Activated naive CD8-positive, alpha-beta T cell treated with anti-CD3 and anti-CD28 coated beads, Interleukin-2, amount 50 U/mL, for 24 hours (primary cell): ENCODE data around the gene PIK3IP1.

Experiments used
- ATAC-seq: fragments of 150-1000 bp; cut with Tn5 transposase; one replicate; pipeline ENCODE4 v1.10.0; 2021
- DNase-seq: peaks from one replicate; pipeline ENCODE4 v3.0.0; 2021
- H3K27ac Mint-ChIP-seq: one replicate; pipeline ENCODE4 v1.8.0; 2021; ENCODE audit warnings: mild to moderate bottlenecking, mixed read lengths
- H3K27me3 Mint-ChIP-seq: one replicate; pipeline ENCODE4 v1.8.0; 2021; ENCODE audit warnings: mixed read lengths
- H3K36me3 Mint-ChIP-seq: one replicate; pipeline ENCODE4 v1.8.0; 2021; ENCODE audit warnings: low read depth, mixed read lengths
- H3K4me1 Mint-ChIP-seq: one replicate; pipeline ENCODE4 v1.8.0; 2021; ENCODE audit warnings: mixed read lengths
- H3K4me3 Mint-ChIP-seq: one replicate; pipeline ENCODE4 v1.8.0; 2021; ENCODE audit warnings: mild to moderate bottlenecking, moderate library complexity, mixed read lengths
- H3K9me3 Mint-ChIP-seq: one replicate; pipeline ENCODE4 v1.8.0; 2021; ENCODE audit warnings: mixed read lengths

Gene PIK3IP1

GRCh38 chr22:31291481-31292235 is 630 bp downstream of the PIK3IP1 start:
- no peaks in the 10 kb centered on the region for H3K9me3 Mint-ChIP-seq
- H3K36me3 Mint-ChIP-seq, result peaks cover 8% of the 10 kb centered on the region
- peak overlapping the region; percentile 92 for H3K4me3 Mint-ChIP-seq
- ATAC-seq (no peak), DNase-seq (peak; percentile 26)
- H3K27me3 Mint-ChIP-seq, result no peaks in the 10 kb centered on the region
- peaks cover 81% of the 10 kb centered on the region for H3K4me1 Mint-ChIP-seq
- H3K27ac Mint-ChIP-seq, result peak overlapping the region; percentile 91

- Mint-ChIP-seq H3K4me1 (peaks cover 81% of the 10 kb centered on the region), H3K9me3 (no peaks in the 10 kb centered on the region), H3K36me3 (peaks cover 8% of the 10 kb centered on the region), H3K27ac (peak overlapping the region; percentile 97), H3K27me3 (no peaks in the 10 kb centered on the region), H3K4me3 (peak overlapping the region; percentile 92)
- ATAC-seq (peak; percentile 81), DNase-seq (peak; percentile 93)
Measured at GRCh38 chr22:31290494-31291471, 1.5 kb downstream of the PIK3IP1 start.

- Mint-ChIP-seq H3K9me3 (no peaks in the 10 kb centered on the region), H3K27ac (peak overlapping the region; percentile 97), H3K27me3 (no peaks in the 10 kb centered on the region), H3K36me3 (peaks cover 7% of the 10 kb centered on the region), H3K4me3 (peak overlapping the region; percentile 92), H3K4me1 (peaks cover 86% of the 10 kb centered on the region)
- ATAC-seq (no peak), DNase-seq (no peak)
Measured at GRCh38 chr22:31289344-31289743, 2.9 kb downstream of the PIK3IP1 start.

GRCh38 chr22:31288496-31289240 is 3.6 kb downstream of the PIK3IP1 start:
- Mint-ChIP-seq H3K9me3 (no peaks in the 10 kb centered on the region), H3K36me3 (peaks cover 6% of the 10 kb centered on the region), H3K4me3 (peak overlapping the region; percentile 92), H3K27ac (peak overlapping the region; percentile 97), H3K4me1 (peaks cover 84% of the 10 kb centered on the region), H3K27me3 (no peaks in the 10 kb centered on the region)
- DNase-seq (no peak), ATAC-seq (no peak)

GRCh38 chr22:31287818-31288495 is 4.3 kb downstream of the PIK3IP1 start:
- H3K4me1 Mint-ChIP-seq, result peaks cover 84% of the 10 kb centered on the region
- peaks cover 6% of the 10 kb centered on the region for H3K36me3 Mint-ChIP-seq
- no peaks in the 10 kb centered on the region for H3K27me3 Mint-ChIP-seq
- peak overlapping the region; percentile 86 for H3K27ac Mint-ChIP-seq
- H3K4me3 Mint-ChIP-seq, result peak overlapping the region; percentile 92
- no peaks in the 10 kb centered on the region for H3K9me3 Mint-ChIP-seq
- ATAC-seq (no peak), DNase-seq (no peak)

GRCh38 chr22:31286360-31287255 is 5.7 kb downstream of the PIK3IP1 start:
- ATAC-seq, result peak; percentile 63
- H3K4me1 Mint-ChIP-seq, result peaks cover 79% of the 10 kb centered on the region
- peak overlapping the region; percentile 60 for H3K4me3 Mint-ChIP-seq
- peak overlapping the region; percentile 96 for H3K27ac Mint-ChIP-seq
- DNase-seq, result peak; percentile 55
- H3K36me3 Mint-ChIP-seq, result peaks cover 10% of the 10 kb centered on the region
- H3K9me3 Mint-ChIP-seq, result no peaks in the 10 kb centered on the region
- H3K27me3 Mint-ChIP-seq, result no peaks in the 10 kb centered on the region

GRCh38 chr22:31284281-31285155 is 7.8 kb downstream of the PIK3IP1 start:
- Mint-ChIP-seq H3K36me3 (peaks cover 19% of the 10 kb centered on the region), H3K9me3 (no peaks in the 10 kb centered on the region), H3K4me1 (peaks cover 89% of the 10 kb centered on the region), H3K27ac (peak overlapping the region; percentile 96), H3K27me3 (no peaks in the 10 kb centered on the region), H3K4me3 (no peak overlapping the region)
- DNase-seq (no peak), ATAC-seq (no peak)

- ATAC-seq (no peak), DNase-seq (no peak)
- Mint-ChIP-seq H3K4me1 (peaks cover 89% of the 10 kb centered on the region), H3K27ac (peak overlapping the region; percentile 24), H3K27me3 (no peaks in the 10 kb centered on the region), H3K9me3 (no peaks in the 10 kb centered on the region), H3K4me3 (no peak overlapping the region), H3K36me3 (peaks cover 20% of the 10 kb centered on the region)
Measured at GRCh38 chr22:31282748-31283468, 9.4 kb downstream of the PIK3IP1 start.

- Mint-ChIP-seq H3K27ac (peak overlapping the region; percentile 54), H3K27me3 (no peaks in the 10 kb centered on the region), H3K36me3 (peaks cover 26% of the 10 kb centered on the region), H3K4me3 (no peak overlapping the region), H3K4me1 (peaks cover 87% of the 10 kb centered on the region), H3K9me3 (no peaks in the 10 kb centered on the region)
- DNase-seq, result no peak
- no peak for ATAC-seq
Measured at GRCh38 chr22:31281733-31282132, 10.6 kb downstream of the PIK3IP1 start.

- H3K27ac Mint-ChIP-seq, result peak overlapping the region; percentile 91
- H3K9me3 Mint-ChIP-seq, result no peaks in the 10 kb centered on the region
- peaks cover 35% of the 10 kb centered on the region for H3K36me3 Mint-ChIP-seq
- no peaks in the 10 kb centered on the region for H3K27me3 Mint-ChIP-seq
- DNase-seq (no peak), ATAC-seq (no peak)
- peaks cover 79% of the 10 kb centered on the region for H3K4me1 Mint-ChIP-seq
- H3K4me3 Mint-ChIP-seq, result no peak overlapping the region
Measured at GRCh38 chr22:31279821-31280505, 12.3 kb downstream of the PIK3IP1 start.

GRCh38 chr22:31279327-31279669 is 13.0 kb downstream of the PIK3IP1 start:
- no peaks in the 10 kb centered on the region for H3K27me3 Mint-ChIP-seq
- ATAC-seq (no peak), DNase-seq (no peak)
- H3K9me3 Mint-ChIP-seq, result no peaks in the 10 kb centered on the region
- no peak overlapping the region for H3K4me3 Mint-ChIP-seq
- H3K27ac Mint-ChIP-seq, result peak overlapping the region; percentile 91
- peaks cover 76% of the 10 kb centered on the region for H3K4me1 Mint-ChIP-seq
- H3K36me3 Mint-ChIP-seq, result peaks cover 38% of the 10 kb centered on the region
